ENCODE results near the gene CD99L2. TPM values are rescaled to one million over a fixed set of nuclear protein-coding genes. Genes with fewer than 3 reads are reported as not detected.

CD99L2 gene
- total and polyA plus RNA-seq, 10 of the 15 experiments (the other 5 are each of a cell fraction or from before 2014, with no cell fraction given), result 1.1 to 22.9 (median 13.0) TPM

GRCh38 chrX:150898343-150899190 is at the start of gene CD99L2 (continued):
- peak; percentile 54; the same call in 1 of the 2 replicates for TF ChIP-seq BACH1 (IDR thresholded peaks at IDR 0.05; ENCODE audit: borderline replicate concordance)
- TF ChIP-seq NKRF (conservative IDR thresholded peaks at IDR 0.05), result 0 out of 2 replicates have a peak, but pooled peaks have one; percentile 21
- TF ChIP-seq NFXL1 (IDR thresholded peaks at IDR 0.05; ENCODE audit: borderline replicate concordance), result peak; percentile 90
- TF ChIP-seq POLR2A (IDR thresholded peaks at IDR 0.05; ENCODE audit: low read depth, low read length), result peak; percentile 84
- 0 out of 2 replicates have a peak, but pooled peaks have one; percentile 25 for TF ChIP-seq NRF1 (conservative IDR thresholded peaks at IDR 0.05; ENCODE audit: low read depth, low read length)
- TF ChIP-seq YY1 (IDR thresholded peaks at IDR 0.05; ENCODE audit: low read depth, low read length), result peak; percentile 77
- peak; percentile 53; the same call in 1 of the 2 replicates for TF ChIP-seq TAF1 (IDR thresholded peaks at IDR 0.05; ENCODE audit: borderline replicate concordance, low read depth, low read length)
- TF ChIP-seq, protein P1, sequence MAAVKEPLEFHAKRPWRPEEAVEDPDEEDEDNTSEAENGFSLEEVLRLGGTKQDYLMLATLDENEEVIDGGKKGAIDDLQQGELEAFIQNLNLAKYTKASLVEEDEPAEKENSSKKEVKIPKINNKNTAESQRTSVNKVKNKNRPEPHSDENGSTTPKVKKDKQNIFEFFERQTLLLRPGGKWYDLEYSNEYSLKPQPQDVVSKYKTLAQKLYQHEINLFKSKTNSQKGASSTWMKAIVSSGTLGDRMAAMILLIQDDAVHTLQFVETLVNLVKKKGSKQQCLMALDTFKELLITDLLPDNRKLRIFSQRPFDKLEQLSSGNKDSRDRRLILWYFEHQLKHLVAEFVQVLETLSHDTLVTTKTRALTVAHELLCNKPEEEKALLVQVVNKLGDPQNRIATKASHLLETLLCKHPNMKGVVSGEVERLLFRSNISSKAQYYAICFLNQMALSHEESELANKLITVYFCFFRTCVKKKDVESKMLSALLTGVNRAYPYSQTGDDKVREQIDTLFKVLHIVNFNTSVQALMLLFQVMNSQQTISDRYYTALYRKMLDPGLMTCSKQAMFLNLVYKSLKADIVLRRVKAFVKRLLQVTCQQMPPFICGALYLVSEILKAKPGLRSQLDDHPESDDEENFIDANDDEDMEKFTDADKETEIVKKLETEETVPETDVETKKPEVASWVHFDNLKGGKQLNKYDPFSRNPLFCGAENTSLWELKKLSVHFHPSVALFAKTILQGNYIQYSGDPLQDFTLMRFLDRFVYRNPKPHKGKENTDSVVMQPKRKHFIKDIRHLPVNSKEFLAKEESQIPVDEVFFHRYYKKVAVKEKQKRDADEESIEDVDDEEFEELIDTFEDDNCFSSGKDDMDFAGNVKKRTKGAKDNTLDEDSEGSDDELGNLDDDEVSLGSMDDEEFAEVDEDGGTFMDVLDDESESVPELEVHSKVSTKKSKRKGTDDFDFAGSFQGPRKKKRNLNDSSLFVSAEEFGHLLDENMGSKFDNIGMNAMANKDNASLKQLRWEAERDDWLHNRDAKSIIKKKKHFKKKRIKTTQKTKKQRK (IDR thresholded peaks at IDR 0.05; ENCODE audit: low read depth, low read length), result no peak
- TF ChIP-seq, protein P2, sequence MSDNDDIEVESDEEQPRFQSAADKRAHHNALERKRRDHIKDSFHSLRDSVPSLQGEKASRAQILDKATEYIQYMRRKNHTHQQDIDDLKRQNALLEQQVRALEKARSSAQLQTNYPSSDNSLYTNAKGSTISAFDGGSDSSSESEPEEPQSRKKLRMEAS (IDR thresholded peaks at IDR 0.05; ENCODE audit: low read depth, low read length), result no peak
- peak in 1 of 2 experiments; percentile 38; a peak in 1 of 4 replicates for TF ChIP-seq BHLHE40 (IDR thresholded peaks at IDR 0.05; ENCODE audit: borderline replicate concordance in 1 of 2, low read depth in 2 of 2, low read length in 1 of 2)
- no peak for TF ChIP-seq SMAD5 (IDR thresholded peaks at IDR 0.05; ENCODE audit: low read depth)
- TF ChIP-seq NR2F1 (conservative IDR thresholded peaks at IDR 0.05), result no peak
- TF ChIP-seq CTCF (IDR thresholded peaks at IDR 0.05 in 2 of 3, conservative IDR thresholded peaks at IDR 0.05 in 1 of 3; ENCODE audit: control insufficient read depth in 2 of 3, extremely low read depth in 1 of 3, insufficient read depth in 1 of 3, low read depth in 3 of 3, low read length in 3 of 3), result no peak
- TF ChIP-seq PML (IDR thresholded peaks at IDR 0.05; ENCODE audit: low read length), result peak; percentile 50; the same call in 1 of the 2 replicates
- TF ChIP-seq SUZ12 (IDR thresholded peaks at IDR 0.05; ENCODE audit: unreplicated experiment), result no peak
- TF ChIP-seq PRDM15 (CRISPR knock-in tag; IDR thresholded peaks at IDR 0.05), result no peak

Measured in GM12878 (cell line).